Sciatic nerve (tissue), 2 donors: Measurements from ENCODE around the gene ITGA1. TPM values are rescaled to one million over a fixed set of nuclear protein-coding genes. Genes with fewer than 3 reads are reported as not detected.
A peak's percentile ranks its signal among the peaks of the same experiment; 100 is the strongest.
"Not testable (repeated sequence)": the region's sequence is repeated elsewhere in the genome, so short reads cannot be mapped to it uniquely, and the experiment has no call there.

Experiments used
- ATAC-seq: fragments of 200-7000 bp; cut with Tn5 transposase; one replicate; pipeline ENCODE4 v1.9.1; 2020; ENCODE audit warnings: mild to moderate bottlenecking, moderate library complexity
- DNase-seq: peaks from one replicate; pipeline ENCODE4 v3.0.0-alpha.2; 2020; ENCODE audit warnings: low spot score
- intact Hi-C: fragments of 100-400 bp; cut with DNase I; formaldehyde crosslinking; loops from one replicate; pipeline ENCODE4 v1.14.2; 2022
- total RNA-seq: library from RNA; stranded (reverse); fragmentation: NEBNext Ultra II Directional; extraction: Animal tissue kit (Norgen Biotek cat#: 25700); gene quantifications from one replicate; pipeline ENCODE4 v1.2.1, GENCODE V29; 2021
- donor health status: DM: no; HTN: no; CAD: no.
- donor health status: DM: no; HTN: no; CAD: no.

Gene ITGA1
- total RNA-seq: 104 TPM

- ATAC-seq: peak; percentile 92
- intact Hi-C loops: no loop called here
- DNase-seq: peak; percentile 78
Measured at GRCh38 chr5:52787600-52788504, at the start of gene ITGA1, which contains the start of gene PELO. ITGA1 (plus strand) TSS chr5:52787916; CDS start chr5:52788354, 438 bp downstream. PELO (plus strand) TSS chr5:52787916; CDS start chr5:52800395, 12,479 bp downstream.

DNA sequence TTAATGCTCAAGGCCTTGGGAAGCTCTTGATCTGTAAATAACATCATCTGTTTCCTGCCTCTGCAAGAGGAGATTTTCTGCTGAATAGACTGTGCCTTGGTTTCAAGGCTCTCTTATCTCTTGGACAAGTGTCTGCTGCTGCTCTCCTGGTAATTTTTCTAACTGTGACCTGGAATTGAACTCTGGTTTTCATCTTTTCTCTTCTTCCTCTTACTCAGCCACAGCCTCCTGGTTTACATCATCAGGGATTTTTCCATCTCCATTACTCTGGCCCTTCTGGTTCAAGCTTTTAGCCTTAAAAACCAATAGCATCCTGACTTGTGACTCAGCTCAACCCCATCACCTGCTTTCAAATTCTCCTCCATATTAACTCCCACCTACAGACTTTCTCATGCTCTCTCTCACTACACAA, 49.6 kb upstream of the ITGA1 start:
- DNase-seq (no peak), ATAC-seq (no peak)
- intact Hi-C loops: no loop called here

DNA sequence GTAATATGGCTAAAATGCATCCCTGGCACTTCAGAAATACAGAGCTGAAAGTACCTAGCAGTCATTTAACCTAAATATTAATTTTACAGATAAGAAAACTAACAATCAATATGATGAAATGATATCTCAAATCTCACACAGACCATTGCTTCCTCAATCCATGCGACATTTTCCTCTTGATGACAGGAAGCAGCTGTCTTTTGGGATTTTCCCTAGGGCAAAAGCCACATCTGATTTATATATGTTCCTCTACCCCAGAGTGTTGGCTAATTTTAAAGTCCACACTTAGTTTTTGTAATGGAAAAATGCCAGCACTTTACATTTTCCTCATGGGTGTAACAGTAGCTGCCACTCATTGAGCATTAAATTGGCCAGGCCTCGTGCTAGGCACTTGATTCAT, 47.7 kb upstream of the ITGA1 start:
- intact Hi-C loops: no loop called here
- no peak for ATAC-seq

DNA sequence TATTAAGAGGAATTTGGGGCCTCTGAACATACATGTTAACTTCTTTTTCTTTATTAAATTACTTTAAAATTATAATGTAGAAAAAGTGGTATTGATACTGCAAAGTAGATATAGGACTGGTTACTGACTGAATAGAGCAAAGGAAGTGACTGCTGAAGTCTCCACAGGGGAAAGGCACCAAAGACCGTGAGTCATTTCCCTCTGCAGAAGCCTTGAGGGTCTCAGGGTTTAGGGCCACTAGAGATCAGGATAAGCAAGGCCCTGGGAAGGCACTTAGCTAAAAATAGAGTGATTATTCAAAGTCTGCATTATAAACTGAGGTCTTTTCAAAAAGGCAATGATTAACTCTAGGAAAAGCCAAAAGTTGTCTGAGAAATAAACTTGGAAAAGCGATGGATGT, 44.7 kb upstream of the ITGA1 start:
- intact Hi-C loops: no loop called here
- no peak for DNase-seq
- no peak for ATAC-seq

More for the DNA sequence above, 47.7 kb upstream of the ITGA1 start:
- no peak for DNase-seq

GRCh38 chr5:52743529-52743928, 44.2 kb upstream of the ITGA1 start:
- intact Hi-C loops: no loop called here
- ATAC-seq: no peak
- no peak for DNase-seq

GRCh38 chr5:52743970-52744369, 43.7 kb upstream of the ITGA1 start:
- intact Hi-C loops: no loop called here
- no peak for ATAC-seq
- DNase-seq: no peak

DNA sequence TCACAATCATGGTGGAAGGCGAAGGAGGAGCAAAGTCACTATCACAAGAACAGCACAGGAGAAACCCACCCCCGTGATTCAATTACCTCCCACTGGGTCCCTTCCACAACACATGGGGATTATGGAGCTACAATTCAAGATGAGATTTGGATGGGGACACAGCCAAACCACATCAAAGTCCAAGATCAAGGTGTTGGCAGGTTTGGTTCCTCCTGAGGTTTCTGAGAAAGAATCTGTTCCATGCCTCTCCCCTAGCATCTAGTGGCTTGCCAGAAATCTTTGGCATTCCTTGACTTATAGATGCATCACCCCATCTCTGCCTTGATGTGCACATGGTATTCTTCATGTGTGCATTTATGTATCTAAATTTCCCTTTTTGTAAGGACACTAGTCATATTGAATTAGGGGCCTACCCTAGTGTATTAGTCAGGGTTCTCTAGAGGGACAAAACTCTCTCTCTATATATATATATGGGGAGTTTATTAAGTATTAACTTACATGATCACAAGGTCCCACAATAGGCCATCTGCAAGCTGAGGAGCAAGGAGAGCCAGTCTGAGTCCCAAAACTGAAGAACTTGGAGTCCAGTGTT, 42.8 kb upstream of the ITGA1 start:
- intact Hi-C loops, DNase-seq, ATAC-seq: not testable (repeated sequence)

- DNase-seq: no peak
- intact Hi-C loops: no loop called here
- no peak for ATAC-seq
Measured at GRCh38 chr5:52746539-52746938, 41.2 kb upstream of the ITGA1 start.

- no peak for ATAC-seq
- DNase-seq: no peak
- intact Hi-C loops: no loop called here
Measured at GRCh38 chr5:52748590-52748989, 39.1 kb upstream of the ITGA1 start.

DNA sequence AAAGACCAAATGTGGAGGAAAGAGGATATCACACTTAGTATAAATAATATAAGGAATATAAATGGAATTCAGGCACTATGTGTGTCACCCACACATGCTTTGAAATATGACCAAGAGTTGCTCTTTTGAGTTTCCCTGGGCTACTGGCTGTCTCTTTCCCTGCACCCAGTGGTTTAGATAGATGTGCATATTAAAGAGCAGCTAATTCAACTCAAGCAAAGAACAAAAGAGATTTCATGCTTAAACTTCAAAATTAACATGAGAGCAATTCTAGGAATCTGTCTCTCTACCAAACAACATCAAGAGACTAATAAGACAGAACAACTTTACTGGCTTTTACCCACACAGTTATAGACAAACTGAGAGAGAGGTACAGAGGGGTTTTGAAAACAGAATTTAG, 38.0 kb upstream of the ITGA1 start:
- no peak for ATAC-seq
- intact Hi-C loops: no loop called here

DNA sequence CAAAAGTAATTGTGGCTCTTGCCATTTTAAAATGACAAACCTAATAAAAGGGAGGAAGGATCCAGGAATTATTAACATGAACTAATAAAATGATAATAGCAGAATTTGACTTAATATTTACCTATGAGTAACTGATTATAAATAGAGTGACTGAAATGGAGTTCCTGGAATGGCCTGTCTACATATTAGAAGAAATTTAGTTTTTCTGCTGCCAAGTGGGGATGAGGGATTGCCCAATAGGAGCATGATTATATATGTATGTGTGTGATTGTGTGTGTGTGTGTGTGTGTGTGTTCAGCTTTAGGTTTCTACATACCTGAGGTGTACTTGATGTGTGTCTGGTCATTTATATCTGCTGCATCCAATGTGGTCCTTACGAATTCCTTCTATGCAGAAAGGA, 36.6 kb upstream of the ITGA1 start:
- ATAC-seq (no peak), DNase-seq (no peak)
- intact Hi-C loops: no loop called here

More for the DNA sequence above, 38.0 kb upstream of the ITGA1 start:
- DNase-seq: no peak

DNA sequence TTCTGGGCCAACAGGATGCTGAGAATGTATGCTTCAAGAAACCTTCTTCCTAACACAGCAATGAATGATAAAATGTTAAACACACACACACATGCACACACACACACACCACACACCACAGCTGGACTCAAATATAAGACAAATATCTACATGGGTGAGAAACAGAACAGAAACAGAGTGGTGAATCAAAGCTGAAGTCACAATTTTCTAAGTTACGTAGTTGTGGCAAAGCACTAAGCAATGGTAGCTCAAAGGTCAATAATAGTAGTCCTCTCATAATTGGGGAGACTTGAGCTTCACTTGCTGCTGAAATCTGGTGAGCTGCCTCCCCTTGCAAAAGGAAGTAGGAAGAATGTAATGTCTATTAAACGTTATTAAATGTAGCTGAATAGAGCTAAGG, 33.7 kb upstream of the ITGA1 start:
- no peak for ATAC-seq
- intact Hi-C loops: no loop called here
- no peak for DNase-seq

GRCh38 chr5:52757527-52757926, 30.2 kb upstream of the ITGA1 start:
- no peak for DNase-seq
- no peak for ATAC-seq
- intact Hi-C loops: no loop called here

DNA sequence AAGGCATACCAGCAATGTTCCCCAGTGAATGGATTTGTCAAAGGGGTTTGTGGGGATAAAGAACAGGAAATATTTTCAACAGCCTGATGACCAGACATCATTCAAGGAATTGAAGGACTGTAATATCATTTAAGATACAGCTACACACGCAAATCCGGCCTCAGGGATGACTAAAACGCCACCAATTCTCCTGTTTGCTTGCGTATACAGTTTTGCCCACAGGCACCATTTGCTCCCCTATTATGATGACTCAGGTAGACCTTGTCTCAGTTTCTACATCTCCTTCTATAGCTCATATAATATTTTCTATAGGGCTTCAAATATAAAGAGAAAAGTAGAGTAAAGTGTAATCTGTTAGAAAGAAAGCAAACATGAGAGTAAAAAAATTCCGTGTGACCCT, 29.7 kb upstream of the ITGA1 start:
- intact Hi-C loops: no loop called here
- no peak for ATAC-seq
- no peak for DNase-seq

DNA sequence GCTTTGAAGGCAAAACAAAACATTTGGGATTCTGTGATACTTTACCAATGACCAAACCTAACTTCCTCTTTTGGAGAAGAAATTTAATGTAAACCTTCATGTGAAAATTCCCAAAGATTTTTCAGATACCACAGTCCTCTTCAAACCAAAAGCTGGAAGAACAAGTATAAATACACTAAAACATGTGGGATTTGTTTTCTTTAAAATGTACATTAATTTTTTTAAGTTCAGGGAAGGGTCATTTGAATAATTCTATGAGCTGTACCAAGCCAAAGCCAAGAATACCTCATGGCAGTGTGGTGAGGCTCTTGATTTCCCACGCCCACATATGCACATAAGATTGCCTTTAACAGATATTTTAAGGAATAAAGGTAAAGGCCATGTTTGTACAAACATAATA, 28.4 kb upstream of the ITGA1 start:
- no peak for ATAC-seq
- no peak for DNase-seq
- intact Hi-C loops: no loop called here

- intact Hi-C loops: no loop called here
- no peak for ATAC-seq
- no peak for DNase-seq
Measured at GRCh38 chr5:52760695-52761366, 26.9 kb upstream of the ITGA1 start.

GRCh38 chr5:52767217-52767743, 20.4 kb upstream of the ITGA1 start:
- no peak for ATAC-seq
- no peak for DNase-seq
- intact Hi-C loops: no loop called here

DNA sequence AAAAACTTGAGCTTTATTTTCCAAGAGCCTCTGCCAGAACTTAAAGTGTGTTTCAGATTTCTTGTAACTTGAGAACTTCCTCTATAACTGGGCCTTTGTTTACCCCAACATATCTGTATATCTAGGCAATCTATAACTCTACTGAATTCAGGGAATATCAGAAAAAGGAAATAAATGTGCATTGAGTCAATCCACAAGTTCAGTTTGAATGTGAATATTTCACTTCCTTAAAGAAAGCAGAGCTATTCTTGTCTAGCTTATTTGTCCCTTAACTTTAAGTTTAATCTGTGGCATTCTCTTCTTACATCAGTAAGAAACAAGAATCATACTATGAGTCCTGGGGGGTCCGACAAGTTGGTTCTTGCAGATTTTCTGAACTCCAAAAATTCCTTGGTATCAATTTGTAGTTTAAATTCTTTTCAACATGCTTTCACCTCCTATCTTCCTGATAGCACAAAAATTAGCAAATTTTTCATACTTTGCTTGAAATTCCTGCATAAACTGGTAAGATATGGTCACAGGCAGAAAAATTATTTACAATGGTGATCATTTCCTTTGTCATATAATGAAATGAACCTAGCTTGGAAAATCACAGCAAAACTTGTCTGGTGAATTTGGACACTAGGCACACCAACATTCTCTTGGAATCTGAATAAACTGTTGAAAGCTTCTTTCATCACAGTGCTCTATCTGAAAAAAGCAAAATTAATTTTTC, 19.8 kb upstream of the ITGA1 start:
- ATAC-seq: no peak
- DNase-seq: no peak
- intact Hi-C loops: no loop called here

GRCh38 chr5:52769061-52769460, 18.7 kb upstream of the ITGA1 start:
- ATAC-seq (no peak), DNase-seq (no peak)
- intact Hi-C loops: no loop called here
